Posterior vena cava (tissue), 2 donors: ENCODE measurements around the gene LAX1. TPM values are rescaled to one million over a fixed set of nuclear protein-coding genes. Genes with fewer than 3 reads are reported as not detected.

Source experiments
- DNase-seq: peaks from one replicate; pipeline ENCODE4 v3.0.0-alpha.2; 2020; ENCODE audit warnings: low spot score
- intact Hi-C, 2 donors: fragments of 100-400 bp; cut with DNase I; formaldehyde crosslinking; loops; one replicate each; pipeline versions ENCODE4 v1.14.1 to v1.14.2; 2022 to 2023
- total RNA-seq, 2 donors: library from RNA; stranded (reverse); fragmentation: NEBNext Ultra II Directional; extraction: Animal tissue kit (Norgen Biotek cat#: 25700); gene quantifications; one replicate each; pipeline ENCODE4 v1.2.1, GENCODE V29; 2021
- donor health status: DM: yes; HTN: yes; CAD: no.
- donor health status: DM: yes; HTN: yes; CAD: no.

LAX1 gene
- total RNA-seq, 2 donors from 2014 or later: 0.81 to 0.83 TPM

DNA sequence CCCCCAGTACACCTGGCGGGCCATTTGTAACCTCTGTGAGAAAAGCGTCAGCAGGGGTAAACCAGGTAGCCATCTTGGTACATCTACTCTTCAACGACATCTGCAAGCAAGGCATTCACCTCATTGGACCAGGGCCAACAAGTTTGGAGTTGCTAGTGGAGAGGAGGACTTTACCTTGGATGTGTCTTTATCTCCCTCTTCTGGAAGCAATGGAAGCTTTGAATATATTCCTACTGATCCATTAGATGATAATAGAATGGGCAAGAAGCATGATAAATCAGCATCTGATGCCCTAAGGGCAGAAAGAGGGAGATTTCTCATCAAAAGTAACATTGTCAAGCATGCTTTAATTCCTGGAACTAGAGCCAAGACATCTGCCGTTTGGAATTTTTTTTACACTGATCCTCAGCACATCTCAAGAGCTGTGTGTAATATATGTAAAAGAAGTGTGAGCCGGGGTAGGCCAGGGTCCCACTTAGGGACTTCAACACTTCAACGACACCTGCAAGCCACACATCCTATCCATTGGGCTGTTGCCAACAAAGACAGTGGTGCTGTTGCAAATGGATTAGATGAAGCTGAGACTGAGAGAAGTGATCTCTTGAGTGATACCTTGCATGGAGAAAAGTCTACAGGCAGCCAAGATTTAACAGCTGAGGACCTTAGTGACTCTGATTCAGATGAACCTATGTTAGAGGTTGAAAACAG, 33.1 kb downstream of the LAX1 start:
- intact Hi-C loops: no loop called here

DNA sequence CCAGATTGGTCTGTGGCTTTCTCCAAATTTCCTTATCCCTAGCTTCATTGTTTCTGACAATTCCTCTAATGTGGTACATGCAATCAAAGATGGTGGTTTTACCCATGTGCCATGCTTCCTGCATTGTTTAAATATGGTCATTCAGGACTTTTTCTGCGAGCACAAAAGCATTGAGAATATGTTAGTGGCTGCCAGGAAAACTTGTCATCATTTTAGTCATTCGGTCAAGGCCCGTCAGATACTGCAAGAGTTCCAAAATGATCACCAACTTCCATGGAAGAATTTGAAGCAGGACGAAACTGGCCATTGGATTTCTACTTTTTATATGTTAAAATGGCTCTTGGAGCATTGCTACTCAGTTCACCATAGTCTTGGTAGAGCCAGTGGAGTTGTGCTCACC, 34.2 kb downstream of the LAX1 start:
- intact Hi-C loops: no loop called here
- DNase-seq: no peak

More for the DNA sequence above, 33.1 kb downstream of the LAX1 start:
- DNase-seq: no peak

DNA sequence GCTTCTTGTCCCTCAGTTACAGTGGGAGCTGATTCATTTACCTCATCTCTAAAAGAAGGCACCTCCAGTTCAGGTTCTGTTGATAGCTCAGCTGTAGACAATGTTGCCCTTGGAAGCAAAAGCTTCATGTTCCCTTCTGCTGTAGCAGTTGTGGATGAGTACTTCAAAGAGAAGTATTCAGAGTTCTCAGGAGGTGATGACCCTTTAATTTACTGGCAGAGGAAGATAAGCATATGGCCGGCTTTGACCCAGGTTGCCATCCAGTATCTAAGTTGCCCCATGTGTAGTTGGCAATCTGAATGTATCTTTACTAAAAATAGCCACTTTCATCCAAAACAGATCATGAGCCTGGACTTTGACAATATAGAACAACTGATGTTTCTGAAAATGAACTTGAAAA, 35.0 kb downstream of the LAX1 start:
- DNase-seq: no peak
- intact Hi-C loops: no loop called here

DNA sequence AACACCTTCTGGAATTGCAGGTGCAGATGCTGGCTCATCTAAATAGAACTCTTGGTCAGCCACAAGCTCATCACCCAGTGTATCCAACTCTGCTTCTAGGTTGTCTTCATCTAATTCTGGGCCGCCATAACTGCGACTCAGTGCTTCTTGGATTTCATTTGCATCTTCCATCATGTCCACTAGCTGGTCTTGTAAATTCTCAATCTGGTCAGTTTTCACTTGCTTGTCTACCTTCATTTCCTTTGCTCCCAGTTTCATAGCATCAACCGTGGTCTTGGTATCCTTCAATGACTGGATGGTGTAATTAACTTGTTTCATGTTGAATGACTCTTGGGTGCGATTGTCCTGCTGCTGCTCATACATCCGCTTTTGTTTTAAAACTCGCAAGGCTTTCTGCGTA, 40.7 kb downstream of the LAX1 start:
- DNase-seq: no peak
- intact Hi-C loops: no loop called here

DNA sequence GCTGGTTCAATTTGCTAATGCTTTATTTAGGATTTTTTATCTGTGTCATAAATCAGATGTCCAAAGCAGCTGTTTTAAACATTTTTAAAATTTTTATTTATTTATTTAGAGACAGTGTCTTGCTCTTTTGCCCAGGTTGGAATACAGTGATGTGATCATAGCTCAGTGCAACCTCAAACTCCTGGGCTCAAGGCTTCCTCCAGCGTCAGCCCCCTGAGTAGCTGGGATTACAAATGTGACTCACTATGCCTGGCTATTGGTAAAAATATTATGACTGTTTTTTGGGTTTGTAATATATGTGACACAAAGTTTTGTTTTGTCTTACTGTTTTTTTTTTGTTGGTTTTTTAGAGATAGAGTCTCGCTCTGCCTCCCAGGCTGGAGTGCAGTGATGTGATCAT, 42.2 kb downstream of the LAX1 start:
- intact Hi-C loops: no loop called here
- DNase-seq: no peak

DNA sequence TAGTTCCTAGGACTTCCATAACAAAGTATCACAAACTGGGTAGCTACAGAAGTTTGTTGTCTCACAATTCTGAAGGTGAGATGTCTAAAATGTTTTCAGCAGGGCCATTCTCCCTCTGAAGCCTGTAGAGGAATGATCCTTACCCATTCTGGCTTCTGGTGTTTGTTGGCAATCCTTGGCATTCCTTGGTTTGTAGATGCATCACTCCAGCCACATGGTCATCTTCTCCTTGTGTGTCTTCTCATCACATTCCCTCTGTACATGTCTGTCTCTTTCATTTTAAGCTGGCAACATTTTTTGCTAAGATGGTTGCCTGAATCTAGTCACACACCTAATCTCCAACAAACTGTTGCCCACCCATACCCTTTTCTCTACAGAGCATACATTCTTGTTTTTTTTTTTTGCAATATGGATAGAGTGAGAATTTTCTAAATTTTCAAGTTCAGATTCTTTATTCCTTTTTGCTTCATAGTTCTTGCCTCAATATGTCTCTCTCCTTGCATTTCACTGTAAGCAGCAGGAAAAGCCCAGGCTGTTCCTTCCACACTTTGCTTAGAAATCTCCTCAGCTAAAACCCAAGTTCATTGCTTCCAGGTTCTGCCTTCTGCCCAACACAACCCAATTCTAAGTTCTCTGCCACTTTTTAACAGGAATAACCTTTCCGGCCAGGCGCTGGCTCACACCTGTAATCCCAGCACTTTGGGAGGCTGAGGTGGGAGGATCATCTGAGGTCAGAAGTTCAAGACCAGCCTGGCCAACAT, 48.8 kb downstream of the LAX1 start:
- DNase-seq: no peak
- intact Hi-C loops: loop anchor here in 1 of 2 donors (10.0 kb wide), 1 partner anchor 849 kb away; the partner anchor contains the start of gene CYB5R1

DNA sequence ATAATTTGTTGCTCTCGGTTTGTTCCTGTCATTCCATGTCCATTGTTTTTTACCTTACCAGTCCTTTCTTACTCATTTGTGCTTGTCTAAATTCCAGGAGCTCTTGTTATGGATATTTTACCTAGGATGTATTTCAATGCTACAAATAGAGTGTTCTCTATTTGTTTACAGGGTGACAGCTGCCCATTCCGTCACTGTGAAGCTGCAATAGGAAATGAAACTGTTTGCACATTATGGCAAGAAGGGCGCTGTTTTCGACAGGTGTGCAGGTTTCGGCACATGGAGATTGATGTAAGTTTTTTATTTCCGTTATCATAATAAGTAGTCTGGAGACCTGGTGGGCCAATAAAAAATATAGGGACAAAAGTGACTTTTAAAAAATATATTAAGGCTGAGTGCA, 53.4 kb downstream of the LAX1 start:
- DNase-seq: no peak
- intact Hi-C loops: loop anchor here in 1 of 2 donors (10.0 kb wide), 1 partner anchor 854 kb away; the partner anchor contains the start of gene CYB5R1

DNA sequence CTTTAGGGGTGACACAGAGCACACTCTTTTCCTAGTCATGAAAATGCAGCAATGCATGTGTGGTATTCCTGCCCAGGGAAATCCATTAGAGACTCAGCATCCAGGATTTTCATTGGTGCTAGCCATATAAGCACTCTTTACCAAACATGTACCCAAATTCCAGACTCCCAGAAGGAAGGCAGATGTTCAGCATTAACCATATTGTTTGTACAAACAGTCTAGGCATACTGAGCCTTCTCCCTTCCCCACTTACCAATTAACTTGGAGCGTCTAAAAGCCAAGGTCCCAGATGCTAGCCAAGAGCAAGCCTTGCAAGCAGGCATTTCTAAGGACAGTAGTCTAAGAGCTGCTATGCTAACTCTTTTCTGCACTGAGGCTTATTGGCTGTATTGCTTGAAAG, 58.3 kb downstream of the LAX1 start:
- DNase-seq: no peak
- intact Hi-C loops: no loop called here

Other genes with a start within 250 kb of the LAX1 start
- gene ATP2B4, start 138.4 kb upstream of the LAX1 start, total RNA-seq: 100 to 1,000 TPM; 245 to 250 TPM
- 10 to 100 TPM; 27.0 to 33.8 TPM for gene ZBED6, start 30.4 kb downstream of the LAX1 start, total RNA-seq
- gene ZC3H11A, start 30.4 kb downstream of the LAX1 start, total RNA-seq: 10 to 100 TPM; 58.1 to 58.7 TPM
- 10 to 100 TPM; 72.3 to 79.5 TPM for gene SNRPE, start 96.4 kb downstream of the LAX1 start, total RNA-seq